GM21825 (cell line): ENCODE data around the gene CLCN7.

ENCODE experiments used
- ATAC-seq: cut with Tn5 transposase; IDR thresholded peaks from one replicate; pipeline ENCODE4 v1.9.1; 2021; ENCODE audit warnings: mild to moderate bottlenecking, moderate library complexity; ENCODE audit not compliant: unreplicated experiment

Gene CLCN7

DNA sequence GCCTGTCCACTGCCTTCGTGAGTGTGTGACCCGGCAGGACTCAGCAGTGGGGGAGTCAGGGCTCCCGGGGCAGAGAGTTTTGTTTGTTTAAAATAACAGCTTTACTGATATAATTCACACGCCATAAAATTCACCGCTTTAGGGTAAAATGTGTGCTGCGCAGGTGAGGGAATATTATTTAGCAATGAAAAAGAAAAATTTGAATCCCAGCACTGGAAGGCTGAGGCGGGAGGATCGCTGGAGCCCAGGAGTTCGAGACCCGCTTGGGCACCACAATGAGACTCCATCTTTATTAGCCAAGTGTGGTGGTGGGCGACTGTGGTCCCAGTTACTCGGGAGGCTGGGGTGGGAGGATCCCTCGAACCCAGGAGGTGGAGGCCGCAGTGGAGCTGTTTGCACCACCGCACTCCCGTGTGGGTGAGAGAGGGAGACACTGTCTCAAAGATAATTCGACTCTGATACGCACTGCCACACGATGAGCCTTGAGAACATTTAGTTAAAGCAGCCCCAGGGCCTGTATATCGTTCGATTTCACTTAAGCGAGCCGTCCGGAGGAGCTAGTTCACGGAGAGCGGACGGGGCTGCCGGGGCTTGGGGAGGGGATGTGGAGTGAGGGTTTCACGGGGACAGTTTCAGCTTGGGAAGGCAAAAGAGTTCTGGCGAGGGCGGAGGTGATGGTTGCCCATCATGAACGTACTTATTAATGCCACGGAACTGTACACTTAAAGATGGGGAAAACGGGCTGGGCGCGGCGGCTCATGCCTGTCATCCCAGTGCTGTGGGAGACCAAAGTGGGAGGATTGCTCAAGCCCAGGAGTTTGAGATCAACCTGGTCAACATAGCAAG lies 28.5 kb upstream of the CLCN7 start:
- no peak for ATAC-seq

DNA sequence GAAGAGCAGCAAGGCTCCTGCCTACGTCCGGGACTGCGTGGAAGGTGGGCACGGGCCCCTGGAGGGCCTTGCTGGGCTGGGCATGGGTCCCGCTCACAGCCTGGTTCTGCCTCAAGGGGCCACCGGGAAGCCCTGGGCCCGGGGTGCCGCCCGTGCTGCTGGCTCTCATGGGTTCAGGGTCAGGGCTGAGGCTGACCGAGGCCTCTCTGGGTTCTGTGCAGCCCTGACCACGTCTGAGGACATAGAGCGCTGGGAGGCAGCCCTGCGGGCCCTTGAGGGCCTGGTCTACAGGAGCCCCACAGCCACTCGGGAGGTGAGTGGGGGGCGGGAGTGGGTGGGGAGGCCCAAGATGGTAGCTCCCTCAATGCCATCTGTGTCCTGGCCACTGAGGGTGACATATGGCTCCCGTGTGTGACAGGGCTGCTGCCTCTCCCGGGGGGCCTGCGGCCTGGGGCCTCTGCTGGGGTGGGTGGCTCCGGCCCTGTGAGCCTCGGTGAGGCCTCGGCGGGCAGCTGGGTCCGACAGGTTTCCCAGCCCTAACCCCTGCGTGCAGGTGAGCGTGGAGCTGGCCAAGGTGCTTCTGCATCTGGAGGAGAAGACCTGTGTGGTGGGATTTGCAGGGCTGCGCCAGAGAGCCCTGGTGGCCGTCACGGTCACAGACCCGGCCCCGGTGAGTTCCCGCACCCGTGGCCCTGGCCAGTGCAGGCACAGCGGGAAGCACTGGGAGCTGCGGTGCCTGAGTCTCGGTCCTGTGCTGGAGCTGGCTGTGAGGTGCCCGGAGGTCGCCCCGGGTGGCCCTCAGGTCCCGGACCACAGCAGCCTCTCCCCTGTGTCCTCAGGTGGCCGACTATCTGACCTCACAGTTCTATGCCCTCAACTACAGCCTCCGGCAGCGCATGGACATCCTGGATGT lies 27.5 kb upstream of the CLCN7 start:
- ATAC-seq = no peak

DNA sequence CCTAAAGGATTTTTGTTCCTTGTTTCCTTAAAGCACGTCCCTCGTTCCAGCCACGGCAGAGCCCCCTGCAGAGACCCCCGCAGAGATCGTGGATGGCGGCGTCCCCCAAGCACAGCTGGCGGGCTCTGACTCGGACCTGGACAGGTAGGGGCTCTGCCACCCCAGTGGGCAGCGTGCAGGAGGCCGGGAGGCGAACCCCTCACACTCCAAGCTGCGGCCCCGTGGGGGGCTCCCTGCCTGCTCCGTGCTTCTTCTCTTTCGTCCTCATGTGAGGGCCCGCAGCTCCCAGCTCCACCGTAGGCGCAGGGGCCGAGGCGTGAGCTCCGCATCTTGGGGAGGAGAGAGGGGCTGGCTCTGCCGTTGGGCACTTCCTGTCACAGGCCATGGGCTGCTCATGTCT lies 26.8 kb upstream of the CLCN7 start:
- no peak for ATAC-seq

DNA sequence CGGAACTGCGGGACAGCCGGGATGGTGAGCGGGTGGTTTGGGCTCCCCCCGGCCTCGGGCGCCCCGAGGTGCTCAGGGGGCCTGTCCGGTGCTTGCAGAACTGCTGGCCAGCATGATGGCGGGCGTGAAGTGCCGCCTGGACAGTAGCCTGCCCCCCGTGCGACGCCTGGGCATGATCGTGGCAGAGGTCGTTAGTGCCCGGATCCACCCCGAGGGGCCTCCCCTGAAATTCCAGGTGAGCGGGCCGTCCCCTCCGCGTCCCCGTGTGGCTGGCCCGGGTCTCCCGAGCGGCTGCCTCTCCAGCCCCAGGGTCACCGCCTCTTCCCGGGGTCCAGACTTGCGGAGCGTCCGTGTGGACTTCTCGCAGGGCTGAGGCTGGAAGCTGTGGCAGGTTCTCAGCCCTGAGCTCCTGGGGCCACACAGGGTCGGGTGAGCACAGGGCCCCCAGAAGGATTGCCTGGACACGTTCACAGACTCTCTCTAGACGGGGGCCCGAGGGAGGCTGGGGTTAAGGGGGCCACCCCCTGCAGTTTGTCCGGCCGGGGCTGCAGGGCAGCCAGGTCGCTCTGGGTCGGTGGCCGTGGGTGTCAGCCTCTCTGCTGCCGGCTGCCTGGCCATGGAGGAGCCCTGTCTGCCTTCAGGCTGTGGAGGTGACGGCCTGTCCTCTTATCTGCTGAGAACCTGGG lies 25.8 kb upstream of the CLCN7 start:
- no peak for ATAC-seq

DNA sequence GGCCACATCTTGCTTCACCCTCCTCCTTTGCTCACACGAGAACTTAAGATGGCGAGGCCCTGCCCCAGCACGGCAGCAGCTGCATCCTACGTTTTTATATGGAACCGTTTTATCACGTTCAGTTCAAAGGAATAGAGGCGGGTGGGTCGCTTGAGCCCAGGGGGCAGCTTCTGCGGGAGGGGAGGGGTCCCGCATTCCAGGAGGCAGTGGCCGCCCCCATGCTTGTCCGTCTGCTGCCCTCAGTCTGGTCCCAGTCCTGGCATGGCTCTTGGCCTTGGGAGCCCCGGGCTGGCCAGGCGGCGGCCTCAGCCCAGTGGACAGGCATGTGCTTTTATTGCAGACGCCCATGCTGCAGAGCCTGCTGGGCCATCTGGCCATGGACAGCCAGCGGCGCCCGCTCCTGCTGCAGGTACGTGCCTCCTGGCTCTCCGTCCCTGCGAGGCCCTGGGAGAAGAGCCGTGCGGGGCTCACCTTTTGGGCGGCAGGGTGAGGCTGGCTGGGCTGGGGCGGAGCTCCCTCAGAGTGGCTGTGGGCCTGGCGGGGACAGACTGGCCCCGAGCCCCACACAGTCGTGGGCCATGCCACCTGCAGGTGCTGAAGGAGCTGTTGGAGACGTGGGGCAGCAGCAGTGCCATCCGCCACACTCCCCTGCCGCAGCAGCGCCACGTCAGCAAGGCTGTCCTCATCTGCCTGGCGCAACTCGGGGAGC lies 25.1 kb upstream of the CLCN7 start:
- no peak for ATAC-seq

DNA sequence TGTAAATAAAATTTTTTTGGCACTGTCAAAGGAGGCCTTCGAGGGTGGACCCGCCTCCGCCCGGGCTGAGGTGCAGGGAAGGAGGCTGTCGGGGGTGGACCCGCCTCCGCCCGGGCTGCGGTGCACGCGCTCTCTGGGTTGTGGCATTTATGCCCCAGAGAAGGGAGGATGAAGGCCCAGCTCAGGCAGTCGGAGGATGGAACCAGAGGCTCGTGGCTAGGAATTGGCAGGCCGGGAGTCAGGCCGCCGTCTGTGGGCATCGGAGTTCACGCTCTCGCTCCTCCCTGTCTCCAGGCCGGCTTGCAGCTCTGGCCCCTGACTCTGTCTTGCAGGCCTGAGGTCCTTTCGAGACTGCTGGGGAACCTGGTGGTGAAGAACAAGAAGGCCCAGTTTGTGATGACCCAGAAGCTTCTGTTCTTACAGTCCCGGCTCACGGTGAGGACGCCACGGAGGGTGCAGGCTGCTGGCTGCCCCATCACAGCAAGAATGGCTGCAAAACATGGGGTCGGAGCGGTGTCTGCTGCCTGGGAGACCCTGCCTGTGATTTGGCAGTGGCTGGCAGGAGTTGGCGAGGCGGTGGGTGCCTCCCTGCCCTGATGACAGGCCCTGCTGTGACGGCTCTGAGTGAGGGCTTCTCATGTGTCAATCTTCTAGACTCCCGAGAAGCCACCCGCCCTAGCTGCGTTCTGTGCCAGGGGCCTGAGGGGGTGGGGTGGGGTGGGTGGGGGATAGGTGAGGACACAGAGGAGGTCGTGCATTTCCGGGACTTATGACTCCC lies 24.3 kb upstream of the CLCN7 start:
- ATAC-seq = no peak

DNA sequence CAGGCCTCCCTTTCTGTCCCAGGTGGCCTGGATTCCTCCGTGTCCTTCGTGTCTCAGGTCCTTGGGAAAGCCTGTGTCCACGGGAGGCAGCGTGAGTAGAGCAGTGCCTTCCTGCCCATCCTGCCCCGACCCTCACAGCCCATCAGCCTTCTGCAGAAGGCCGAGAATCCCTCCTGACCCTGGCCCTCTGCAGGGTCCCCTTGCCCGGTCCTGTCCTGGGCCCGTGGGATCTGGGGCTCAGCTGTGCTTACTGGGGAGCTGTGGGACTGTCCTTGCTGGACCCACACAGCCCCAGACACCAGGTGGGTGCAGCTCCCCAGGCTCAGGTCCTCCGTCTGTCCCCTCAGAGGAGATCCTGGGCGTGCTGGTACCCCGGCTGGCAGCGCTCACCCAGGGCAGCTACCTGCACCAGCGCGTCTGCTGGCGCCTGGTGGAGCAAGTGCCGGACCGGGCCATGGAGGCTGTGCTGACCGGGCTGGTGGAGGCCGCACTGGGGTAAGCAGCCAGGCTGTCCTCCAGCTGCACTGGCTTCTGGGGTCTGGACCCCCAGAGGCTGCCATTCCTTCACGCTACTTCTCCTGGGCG lies 22.3 kb upstream of the CLCN7 start:
- no peak for ATAC-seq

DNA sequence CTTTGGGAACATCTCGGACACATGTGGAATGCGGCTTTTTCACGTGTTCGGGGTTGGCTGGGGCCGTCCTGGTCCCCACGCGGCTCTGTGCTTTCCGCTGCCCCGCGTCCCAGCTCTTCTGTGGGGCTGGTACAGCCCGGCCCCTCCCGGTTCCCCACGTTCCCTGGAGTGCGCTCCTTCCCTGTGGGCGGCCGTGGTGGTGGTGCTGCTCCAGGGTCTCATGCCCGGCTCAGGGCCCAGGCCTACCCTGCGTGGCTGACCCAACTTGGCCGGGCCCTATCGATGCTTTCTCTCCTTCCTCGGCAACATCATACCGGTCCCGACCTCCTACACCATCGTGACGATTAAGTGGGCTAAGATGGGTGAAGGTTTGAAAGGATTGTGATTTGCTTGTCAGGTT lies 21.6 kb upstream of the CLCN7 start:
- no peak for ATAC-seq

DNA sequence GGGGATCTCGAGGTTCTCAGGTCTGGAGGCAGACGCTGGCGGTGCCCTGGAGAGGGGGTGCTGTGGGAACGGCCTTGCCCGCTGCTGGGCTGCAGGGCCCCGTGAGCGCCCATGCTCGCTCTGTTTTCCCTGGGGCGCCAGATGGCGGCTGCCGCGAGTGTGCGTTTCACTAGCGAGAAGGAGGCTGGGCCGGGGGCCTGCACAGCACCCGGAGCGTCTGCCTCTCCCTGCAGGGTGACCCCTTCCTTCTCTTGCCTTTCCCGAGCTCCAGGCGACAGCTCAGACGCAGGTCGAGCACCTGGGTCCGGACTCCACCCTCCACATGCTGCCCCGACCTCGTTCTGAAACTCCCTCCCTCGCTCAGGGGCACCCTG lies 21.0 kb upstream of the CLCN7 start:
- no peak for ATAC-seq

DNA sequence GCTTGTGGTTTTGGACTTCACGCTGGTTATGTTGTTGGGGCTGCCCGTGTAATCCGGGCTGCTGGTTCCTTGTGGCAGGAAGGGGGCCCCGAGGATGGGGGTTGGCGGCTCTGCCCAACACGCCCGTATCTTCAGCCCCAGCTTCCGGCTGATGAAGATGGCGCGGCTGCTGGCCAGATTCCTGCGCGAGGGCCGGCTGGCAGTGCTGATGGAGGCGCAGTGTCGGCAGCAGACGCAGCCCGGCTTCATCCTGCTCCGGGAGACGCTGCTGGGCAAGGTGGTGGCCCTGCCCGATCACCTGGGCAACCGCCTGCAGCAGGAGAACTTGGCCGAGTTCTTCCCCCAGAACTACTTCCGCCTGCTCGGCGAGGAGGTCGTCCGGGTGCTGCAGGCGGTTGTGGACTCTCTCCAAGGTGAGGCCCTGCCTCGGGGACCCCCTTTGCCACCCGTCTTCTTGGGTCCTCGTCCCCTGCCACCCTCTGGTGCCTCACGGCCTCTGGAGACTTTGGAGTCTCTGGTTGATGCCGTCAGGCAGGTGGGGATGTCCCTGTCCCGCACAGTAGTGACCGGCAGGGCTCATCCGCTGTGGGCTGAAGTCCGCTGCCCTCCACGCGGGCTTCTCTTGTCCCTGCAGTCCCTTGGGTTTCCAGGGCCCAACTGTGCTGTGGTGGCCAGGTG lies 20.5 kb upstream of the CLCN7 start:
- no peak for ATAC-seq

DNA sequence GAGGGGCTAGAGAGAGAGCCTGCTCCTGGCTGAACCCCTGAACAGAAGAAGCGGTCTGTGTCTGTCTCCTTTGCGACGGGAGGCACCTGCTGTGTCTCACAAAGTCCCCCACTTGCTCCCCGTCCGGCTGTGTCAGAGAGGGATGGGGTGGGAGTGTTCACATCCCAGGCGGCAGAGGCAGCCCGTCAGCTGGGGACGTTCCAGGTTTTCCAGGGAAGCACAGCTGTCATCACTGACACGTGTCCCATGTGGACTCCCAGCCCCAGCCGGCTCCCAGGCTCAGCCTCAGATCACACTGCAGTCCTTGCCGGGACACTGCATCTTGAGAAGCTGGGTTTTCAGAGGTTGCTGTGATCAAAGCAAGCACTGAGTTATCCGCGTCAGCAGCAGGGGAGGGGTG lies 19.9 kb upstream of the CLCN7 start:
- no peak for ATAC-seq

DNA sequence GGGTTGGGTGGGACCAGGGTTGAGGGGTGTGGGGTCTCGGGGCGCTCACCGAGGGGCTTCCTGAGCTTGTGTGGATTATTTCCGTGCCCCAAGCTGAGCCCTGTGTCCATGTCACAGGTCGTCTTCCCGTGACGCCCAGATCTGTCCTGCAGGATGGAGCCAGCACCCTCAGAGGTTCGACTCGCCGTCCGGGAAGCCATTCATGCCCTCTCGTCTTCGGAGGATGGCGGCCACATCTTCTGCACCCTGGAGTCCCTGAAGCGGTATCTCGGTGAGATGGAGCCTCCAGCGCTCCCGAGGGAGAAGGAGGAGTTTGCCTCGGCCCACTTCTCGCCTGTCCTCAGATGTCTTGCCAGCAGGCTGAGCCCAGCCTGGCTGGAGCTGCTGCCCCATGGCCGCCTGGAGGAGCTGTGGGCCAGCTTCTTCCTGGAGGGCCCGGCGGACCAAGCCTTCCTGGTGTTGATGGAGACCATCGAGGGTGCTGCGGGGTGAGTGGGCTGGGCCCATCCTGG lies 19.4 kb upstream of the CLCN7 start:
- ATAC-seq = no peak

DNA sequence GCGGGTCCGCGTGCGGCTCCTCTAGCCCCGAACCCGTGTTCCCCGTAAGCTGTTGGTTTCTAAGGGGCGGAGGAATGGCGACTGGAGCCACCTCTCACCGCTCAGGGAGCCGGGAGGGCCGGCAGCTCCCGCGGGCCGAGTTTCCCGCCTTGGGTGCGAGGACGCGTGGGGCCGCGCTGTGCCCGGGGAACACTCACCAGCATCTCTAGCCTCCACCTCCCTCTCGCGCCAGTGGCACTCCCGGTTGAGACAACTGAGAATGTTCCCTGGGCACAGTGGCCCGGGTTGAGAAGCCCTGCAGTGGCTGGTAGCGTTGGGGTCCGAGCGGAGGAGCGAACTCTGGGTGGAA lies 18.9 kb upstream of the CLCN7 start:
- ATAC-seq = no peak

DNA sequence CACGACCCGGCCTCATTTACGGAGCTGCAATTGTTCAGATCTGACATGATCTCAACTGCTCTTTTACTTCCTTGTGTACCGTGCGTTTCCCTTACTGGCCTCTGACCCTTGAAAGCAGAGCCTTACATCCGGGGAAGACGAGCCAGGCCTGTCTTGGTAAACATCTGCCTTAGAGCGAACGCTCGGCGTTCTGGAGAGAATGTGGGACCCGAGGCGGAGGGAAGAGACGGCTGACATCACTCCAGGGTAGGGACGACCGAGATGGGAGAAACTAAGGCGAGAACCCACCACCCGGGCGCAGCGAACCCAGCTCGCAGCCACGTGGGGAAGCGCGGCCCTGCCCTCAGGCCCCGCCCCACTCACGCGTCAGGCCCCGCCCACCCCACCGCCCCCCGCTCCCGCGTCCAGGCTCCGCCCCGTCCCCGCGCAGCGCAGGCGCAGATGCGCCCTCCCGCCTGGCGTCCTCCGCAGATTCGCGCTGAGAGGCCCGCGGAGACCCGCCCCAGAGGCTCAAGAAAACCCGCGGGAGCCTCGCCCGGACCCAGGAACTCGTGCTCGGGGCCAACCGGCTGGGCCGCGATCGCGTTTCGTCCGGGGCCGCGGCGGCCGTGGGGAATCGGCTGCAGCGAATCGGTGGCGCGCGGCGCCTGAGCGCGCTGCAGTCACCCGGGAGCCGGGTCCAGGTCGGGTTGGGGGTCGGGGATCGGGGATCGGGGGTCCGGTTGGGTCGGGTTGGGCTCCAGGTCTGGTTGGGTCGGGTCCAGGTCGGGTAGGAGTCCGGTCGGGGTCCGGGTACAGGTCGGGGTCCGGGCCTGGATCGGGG lies 18.3 kb upstream of the CLCN7 start, which contains the start of gene TELO2:
TELO2 (plus strand) TSS at position 438 of the 823 bp plus-strand sequence. CDS start 922 bp downstream, outside the sequence.
- ATAC-seq = no peak

DNA sequence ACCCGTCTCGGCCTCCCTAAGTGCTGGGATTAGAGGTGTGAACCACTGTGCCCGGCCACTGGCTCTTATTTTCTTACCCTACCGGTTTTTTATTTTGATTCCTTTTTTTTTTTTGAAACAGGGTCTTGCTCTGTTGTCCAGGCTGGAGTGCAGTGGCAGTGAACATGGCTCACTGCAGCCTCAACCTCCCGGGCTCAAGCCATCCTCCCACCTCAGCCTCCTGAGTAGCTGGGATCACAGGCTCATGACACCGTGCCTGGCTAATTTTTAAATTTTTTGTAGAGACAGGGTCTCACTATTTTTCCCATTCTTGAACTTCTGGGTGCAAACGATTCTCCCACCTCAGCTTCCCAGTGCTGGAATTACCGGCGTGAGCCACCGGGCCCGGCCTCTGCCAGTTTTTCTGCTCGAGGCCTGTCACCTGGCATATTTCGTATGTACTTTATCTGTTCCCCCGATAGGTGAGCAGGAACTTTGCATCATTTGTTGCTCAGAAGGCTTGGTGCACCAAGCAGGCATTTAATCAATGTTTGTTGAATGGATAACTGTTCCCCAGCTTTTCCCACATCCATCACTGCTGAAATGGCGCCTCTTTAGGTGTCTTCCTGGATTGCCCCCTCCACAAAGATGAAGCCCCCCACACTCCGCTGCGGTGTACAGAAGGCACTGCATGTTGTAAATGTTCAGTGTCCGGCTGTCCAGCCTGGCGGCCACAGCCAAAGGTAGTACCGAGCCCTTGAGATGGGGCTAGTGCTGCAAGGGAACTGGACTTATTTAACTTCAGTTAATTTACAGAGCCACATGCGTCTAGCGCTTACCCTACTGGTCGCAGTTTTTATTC lies 17.5 kb upstream of the CLCN7 start:
- ATAC-seq = no peak

DNA sequence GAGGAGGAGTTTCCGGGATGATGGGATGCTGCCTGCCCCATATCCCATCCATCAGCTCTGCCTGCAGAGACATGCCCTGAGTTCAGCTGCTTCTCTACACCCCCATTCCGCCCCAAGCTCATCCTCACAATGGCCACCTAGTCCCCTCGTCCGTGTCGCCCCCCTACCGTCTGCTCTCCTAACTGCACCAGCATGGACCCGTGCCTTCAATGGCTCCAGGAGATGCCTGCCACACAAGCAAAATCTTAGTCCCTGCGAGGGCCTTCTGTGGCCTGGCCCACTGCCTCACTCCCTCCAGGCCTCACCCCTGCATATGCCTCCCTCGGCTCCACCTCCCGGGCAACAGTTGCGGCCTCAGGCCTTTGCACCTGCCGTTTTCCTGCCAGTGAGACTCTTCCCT lies 16.5 kb upstream of the CLCN7 start:
- ATAC-seq = no peak

DNA sequence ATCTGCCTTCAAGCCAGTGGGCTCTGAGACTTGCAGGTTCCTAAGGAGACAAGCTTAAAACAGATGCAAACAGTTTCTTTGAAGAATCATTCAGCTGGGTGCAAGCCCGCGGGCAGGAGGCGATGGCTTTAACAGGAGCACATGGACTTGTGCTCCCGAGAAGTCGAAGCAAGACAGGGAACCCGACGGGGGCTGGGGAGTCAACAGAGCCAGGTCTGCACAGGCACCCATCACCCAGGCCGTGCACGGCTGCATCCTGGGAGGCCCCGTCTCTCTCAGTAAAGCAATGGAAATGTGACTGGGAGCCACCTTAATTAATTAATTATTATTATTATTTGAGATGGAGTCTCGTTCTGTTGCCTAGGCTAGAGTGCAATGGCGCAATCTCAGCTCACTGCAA lies 14.2 kb upstream of the CLCN7 start:
- ATAC-seq = no peak
